Fibroblast of mammary gland (primary cell): ENCODE data around the gene MTHFD1.

Experiments used
- DNase-seq: peaks from one replicate; pipeline ENCODE4 v3.0.0-alpha.2; 2010; ENCODE audit warnings: low read depth
- H3K4me3 ChIP-seq: 2 replicates; pipeline ENCODE4 v1.5.1; 2011; ENCODE audit warnings: low read depth, mild to moderate bottlenecking, low read length, moderate library complexity; ENCODE audit not compliant: control insufficient read depth
- TF ChIP-seq, protein P1 (sequence below): conservative IDR thresholded peaks from 2 replicates; pipeline ENCODE4 v1.5.1; 2011; ENCODE audit warnings: low read depth, low read length, inconsistent platforms; ENCODE audit not compliant: control insufficient read depth, insufficient read depth

Gene MTHFD1

GRCh38 chr14:64507376-64508156 lies 119.4 kb downstream of the MTHFD1 start:
- TF ChIP-seq, protein P1, sequence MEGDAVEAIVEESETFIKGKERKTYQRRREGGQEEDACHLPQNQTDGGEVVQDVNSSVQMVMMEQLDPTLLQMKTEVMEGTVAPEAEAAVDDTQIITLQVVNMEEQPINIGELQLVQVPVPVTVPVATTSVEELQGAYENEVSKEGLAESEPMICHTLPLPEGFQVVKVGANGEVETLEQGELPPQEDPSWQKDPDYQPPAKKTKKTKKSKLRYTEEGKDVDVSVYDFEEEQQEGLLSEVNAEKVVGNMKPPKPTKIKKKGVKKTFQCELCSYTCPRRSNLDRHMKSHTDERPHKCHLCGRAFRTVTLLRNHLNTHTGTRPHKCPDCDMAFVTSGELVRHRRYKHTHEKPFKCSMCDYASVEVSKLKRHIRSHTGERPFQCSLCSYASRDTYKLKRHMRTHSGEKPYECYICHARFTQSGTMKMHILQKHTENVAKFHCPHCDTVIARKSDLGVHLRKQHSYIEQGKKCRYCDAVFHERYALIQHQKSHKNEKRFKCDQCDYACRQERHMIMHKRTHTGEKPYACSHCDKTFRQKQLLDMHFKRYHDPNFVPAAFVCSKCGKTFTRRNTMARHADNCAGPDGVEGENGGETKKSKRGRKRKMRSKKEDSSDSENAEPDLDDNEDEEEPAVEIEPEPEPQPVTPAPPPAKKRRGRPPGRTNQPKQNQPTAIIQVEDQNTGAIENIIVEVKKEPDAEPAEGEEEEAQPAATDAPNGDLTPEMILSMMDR = no peak
- DNase-seq = peak; percentile 75
- no peak overlapping the region for H3K4me3 ChIP-seq

DNA sequence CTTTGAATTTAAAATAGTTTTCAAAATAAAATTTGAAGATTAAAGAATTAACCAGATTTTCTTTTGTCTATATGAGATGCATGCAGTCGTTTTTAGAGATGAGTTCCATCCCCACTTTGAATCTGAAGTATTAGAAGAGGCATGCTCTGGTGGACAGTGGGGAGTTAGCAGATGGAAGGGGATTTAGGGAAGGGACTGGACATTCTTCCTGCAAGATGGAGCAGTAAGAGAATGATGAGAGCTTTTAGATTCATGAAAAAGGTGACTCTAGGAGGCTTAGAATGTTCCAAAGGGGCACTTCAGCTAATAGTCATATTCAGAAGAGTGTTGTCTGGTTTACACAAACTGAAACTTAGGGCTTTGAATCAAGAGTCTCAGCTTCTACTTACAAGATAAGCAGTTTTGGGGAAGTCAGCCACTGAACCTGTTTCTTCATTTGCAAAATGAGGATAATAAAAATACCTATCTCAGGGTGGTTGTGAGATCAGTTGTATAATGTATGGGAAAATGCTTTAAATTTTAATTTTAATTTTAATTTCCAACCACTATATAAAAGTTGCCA lies 120.1 kb downstream of the MTHFD1 start:
- no peak for DNase-seq
- TF ChIP-seq, protein P1 = no peak
- H3K4me3 ChIP-seq = no peak overlapping the region

- no peak for DNase-seq
- TF ChIP-seq, protein P1 = no peak
- no peak overlapping the region for H3K4me3 ChIP-seq
These were observed 120.9 kb downstream of the MTHFD1 start for GRCh38 chr14:64509036-64509435.
